NK-92 treated with Interleukin-12 subunit alpha and Interleukin-12 subunit beta, amount 100 ng/mL, for 24 hours (cell line): Measurements from ENCODE around the gene BTBD10.
"Not testable (repeated sequence)": the region's sequence is repeated elsewhere in the genome, so short reads cannot be mapped to it uniquely, and the experiment has no call there.

ENCODE experiments used
- DNase-seq: peaks from one replicate; lab custom pipeline; 2025; lab: John Stamatoyannopoulos, UW

Gene BTBD10

GRCh38 chr11:13440100-13440855, 22.7 kb downstream of the BTBD10 start:
- DNase-seq = no peak

GRCh38 chr11:13438291-13438690, 24.7 kb downstream of the BTBD10 start:
- no peak for DNase-seq

GRCh38 chr11:13436836-13437235, 26.2 kb downstream of the BTBD10 start:
- not testable (repeated sequence) for DNase-seq

GRCh38 chr11:13434247-13435205, 28.5 kb downstream of the BTBD10 start:
- DNase-seq = no peak

- DNase-seq = no peak
Observed at GRCh38 chr11:13433437-13433836, 29.6 kb downstream of the BTBD10 start.

GRCh38 chr11:13429836-13430235, 33.2 kb downstream of the BTBD10 start:
- DNase-seq = no peak

- DNase-seq = no peak
Observed at GRCh38 chr11:13429288-13429687, 33.7 kb downstream of the BTBD10 start.

GRCh38 chr11:13427440-13427839, 35.6 kb downstream of the BTBD10 start:
- no peak for DNase-seq

- no peak for DNase-seq
Observed at GRCh38 chr11:13423372-13423771, 39.6 kb downstream of the BTBD10 start.

GRCh38 chr11:13421561-13421960, 41.5 kb downstream of the BTBD10 start:
- DNase-seq = no peak

GRCh38 chr11:13415201-13415600, 47.8 kb downstream of the BTBD10 start:
- DNase-seq = no peak

- no peak for DNase-seq
Observed at GRCh38 chr11:13405220-13405619, 57.8 kb downstream of the BTBD10 start.

GRCh38 chr11:13398335-13398734, 64.7 kb downstream of the BTBD10 start:
- DNase-seq = not testable (repeated sequence)

- DNase-seq = no peak
Observed at GRCh38 chr11:13391217-13391616, 71.8 kb downstream of the BTBD10 start.

- DNase-seq = no peak
Observed at GRCh38 chr11:13388741-13389140, 74.3 kb downstream of the BTBD10 start.

GRCh38 chr11:13386567-13386966, 76.5 kb downstream of the BTBD10 start:
- DNase-seq = no peak

GRCh38 chr11:13384908-13385640, 77.9 kb downstream of the BTBD10 start:
- peak; percentile 1 for DNase-seq

- no peak for DNase-seq
Observed at GRCh38 chr11:13382751-13383150, 80.3 kb downstream of the BTBD10 start.

- DNase-seq = no peak
Observed at GRCh38 chr11:13380731-13381130, 82.3 kb downstream of the BTBD10 start.

- DNase-seq = no peak
Observed at GRCh38 chr11:13378316-13378715, 84.7 kb downstream of the BTBD10 start.

- no peak for DNase-seq
Observed at GRCh38 chr11:13376838-13377237, 86.2 kb downstream of the BTBD10 start.

- no peak for DNase-seq
Observed at GRCh38 chr11:13376402-13376801, 86.6 kb downstream of the BTBD10 start.
